Karpas-422 (cell line): ENCODE data around the gene EIF3L. TPM values are rescaled to one million over a fixed set of nuclear protein-coding genes. Genes with fewer than 3 reads are reported as not detected.

Experiments
- small RNA-seq: library from RNA; depleted of rRNA; stranded (forward); fragments of <200 nt; gene quantifications from one replicate; pipeline ENCODE3, GENCODE V24; 2014
- total RNA-seq: library from RNA; depleted of rRNA; stranded (reverse); fragments of >200 nt; shearing (Covaris generic); gene quantifications from 2 replicates; pipeline ENCODE4 v1.2.3, GENCODE V29; 2014; ENCODE audit warnings: low replicate concordance; rRNA removed

Gene EIF3L
- total RNA-seq, 1 experiment from 2014 or later: 488 TPM

Small RNA genes lying within 50 kb of the gene (small RNA-seq; reads per million reads assigned to genes)
- gene MIR659: not detected

Other genes with a start within 250 kb of the EIF3L start
- gene GGA1, start 240.6 kb upstream of the EIF3L start, total RNA-seq: 64.3 and 97.3 TPM in 2 replicates
- 43.2 and 50.4 TPM in 2 replicates for gene SH3BP1, start 209.8 kb upstream of the EIF3L start, total RNA-seq
- 75.3 and 78.9 TPM in 2 replicates for gene PDXP, start 190.7 kb upstream of the EIF3L start, total RNA-seq
- 288 and 308 TPM in 2 replicates for gene LGALS1, start 173.8 kb upstream of the EIF3L start, total RNA-seq
- gene NOL12, start 163.1 kb upstream of the EIF3L start, total RNA-seq: 12.3 and 48.1 TPM in 2 replicates
- 14.6 and 45.6 TPM in 2 replicates for gene TRIOBP, start 152.4 kb upstream of the EIF3L start, total RNA-seq
- 36.6 and 87.8 TPM in 2 replicates for gene GCAT, start 41.5 kb upstream of the EIF3L start, total RNA-seq
- gene GALR3, start 26.0 kb upstream of the EIF3L start, total RNA-seq: not detected in 2 replicates
- 25.6 and 30.1 TPM in 2 replicates for gene ANKRD54, start 5.1 kb upstream of the EIF3L start, total RNA-seq
- gene MICALL1, start 56.9 kb downstream of the EIF3L start, total RNA-seq: 14.3 and 25.2 TPM in 2 replicates
- not detected in 2 replicates for gene C22orf23, start 104.2 kb downstream of the EIF3L start, total RNA-seq
- gene POLR2F, start 104.3 kb downstream of the EIF3L start, total RNA-seq: 41.9 and 189 TPM in 2 replicates
- not detected in 2 replicates for gene SOX10, start 135.1 kb downstream of the EIF3L start, total RNA-seq
- 11.0 and 29.2 TPM in 2 replicates for gene PICK1, start 208.0 kb downstream of the EIF3L start, total RNA-seq
- not detected in 2 replicates for gene SLC16A8, start 234.8 kb downstream of the EIF3L start, total RNA-seq